PFSK-1 (cell line): ENCODE data around the gene CD276.

Experiments
- POLR2AphosphoS5 ChIP-seq: IDR thresholded peaks from 2 replicates; pipeline ENCODE4 v1.6.1; 2012; ENCODE audit warnings: low read depth, mild to moderate bottlenecking, control low read depth, low read length, moderate library complexity
- TAF1 ChIP-seq: IDR thresholded peaks from 2 replicates; pipeline ENCODE4 v1.6.1; 2012; ENCODE audit warnings: low read length, control low read depth, borderline replicate concordance; ENCODE audit not compliant: insufficient read depth
- TF ChIP-seq, protein P1 (sequence below), 2 experiments: IDR thresholded peaks; 2 replicates each; pipeline versions ENCODE4 v1.6.1 to v1.8.0; 2011 to 2012; ENCODE audit warnings: low read depth in 2 of 2, low read length in 2 of 2, control low read depth in 1 of 2, inconsistent platforms in 1 of 2, mild to moderate bottlenecking in 1 of 2, moderate library complexity in 1 of 2; ENCODE audit not compliant: insufficient read depth in 1 of 2

GRCh38 chr15:73688455-73688854 is 4.3 kb downstream of the CD276 start:
- TF ChIP-seq POLR2AphosphoS5 (no peak), TAF1 (no peak)
- TF ChIP-seq, protein P1, sequence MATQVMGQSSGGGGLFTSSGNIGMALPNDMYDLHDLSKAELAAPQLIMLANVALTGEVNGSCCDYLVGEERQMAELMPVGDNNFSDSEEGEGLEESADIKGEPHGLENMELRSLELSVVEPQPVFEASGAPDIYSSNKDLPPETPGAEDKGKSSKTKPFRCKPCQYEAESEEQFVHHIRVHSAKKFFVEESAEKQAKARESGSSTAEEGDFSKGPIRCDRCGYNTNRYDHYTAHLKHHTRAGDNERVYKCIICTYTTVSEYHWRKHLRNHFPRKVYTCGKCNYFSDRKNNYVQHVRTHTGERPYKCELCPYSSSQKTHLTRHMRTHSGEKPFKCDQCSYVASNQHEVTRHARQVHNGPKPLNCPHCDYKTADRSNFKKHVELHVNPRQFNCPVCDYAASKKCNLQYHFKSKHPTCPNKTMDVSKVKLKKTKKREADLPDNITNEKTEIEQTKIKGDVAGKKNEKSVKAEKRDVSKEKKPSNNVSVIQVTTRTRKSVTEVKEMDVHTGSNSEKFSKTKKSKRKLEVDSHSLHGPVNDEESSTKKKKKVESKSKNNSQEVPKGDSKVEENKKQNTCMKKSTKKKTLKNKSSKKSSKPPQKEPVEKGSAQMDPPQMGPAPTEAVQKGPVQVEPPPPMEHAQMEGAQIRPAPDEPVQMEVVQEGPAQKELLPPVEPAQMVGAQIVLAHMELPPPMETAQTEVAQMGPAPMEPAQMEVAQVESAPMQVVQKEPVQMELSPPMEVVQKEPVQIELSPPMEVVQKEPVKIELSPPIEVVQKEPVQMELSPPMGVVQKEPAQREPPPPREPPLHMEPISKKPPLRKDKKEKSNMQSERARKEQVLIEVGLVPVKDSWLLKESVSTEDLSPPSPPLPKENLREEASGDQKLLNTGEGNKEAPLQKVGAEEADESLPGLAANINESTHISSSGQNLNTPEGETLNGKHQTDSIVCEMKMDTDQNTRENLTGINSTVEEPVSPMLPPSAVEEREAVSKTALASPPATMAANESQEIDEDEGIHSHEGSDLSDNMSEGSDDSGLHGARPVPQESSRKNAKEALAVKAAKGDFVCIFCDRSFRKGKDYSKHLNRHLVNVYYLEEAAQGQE (IDR thresholded peaks at IDR 0.05; ENCODE audit: insufficient read depth in 1 of 2, low read depth in 2 of 2, low read length in 2 of 2): no peak
